ENCODE results near the gene AXIN2. TPM values are rescaled to one million over a fixed set of nuclear protein-coding genes. Genes with fewer than 3 reads are reported as not detected.
A peak's percentile ranks its signal among the peaks of the same experiment; 100 is the strongest.

Gene AXIN2
- total RNA-seq, 1 donor from 2014 or later: 0.27 TPM

- ATAC-seq (ENCODE audit: low read depth) (peak; percentile 45), DNase-seq (peak; percentile 46)
- H3K36me3 Mint-ChIP-seq (ENCODE audit: low read depth): no peaks in the 10 kb centered on the region
- peaks cover 21% of the 10 kb centered on the region for H3K27me3 Mint-ChIP-seq
- intact Hi-C loops (cut with micrococcal nuclease): loop anchor here (2.0 kb wide), 1 partner anchor 742 kb away; the partner anchor contains the start of gene PRKCA
- POLR2A ChIA-PET: no interaction called here
- peaks cover 12% of the 10 kb centered on the region for H3K4me1 Mint-ChIP-seq
- peak overlapping the region; percentile 76 for H3K4me3 Mint-ChIP-seq
- CTCF ChIA-PET: no interaction called here
- no peak overlapping the region for H3K27ac Mint-ChIP-seq
- TF ChIP-seq CTCF (IDR thresholded peaks at IDR 0.05): no peak
- H3K9me3 Mint-ChIP-seq: no peaks in the 10 kb centered on the region
These were observed 608 bp downstream of the AXIN2 start for GRCh38 chr17:65560628-65561451.

GRCh38 chr17:65559804-65560627 is 1.4 kb downstream of the AXIN2 start:
- Mint-ChIP-seq H3K27ac (no peak overlapping the region), H3K36me3 (ENCODE audit: low read depth) (no peaks in the 10 kb centered on the region), H3K4me3 (peak overlapping the region; percentile 76), H3K27me3 (peaks cover 21% of the 10 kb centered on the region), H3K9me3 (no peaks in the 10 kb centered on the region), H3K4me1 (peaks cover 12% of the 10 kb centered on the region)
- ChIA-PET CTCF (no interaction called here), POLR2A (no interaction called here)
- intact Hi-C loops (cut with micrococcal nuclease): loop anchor here (2.0 to 10.0 kb wide), 2 partner anchors 325 to 743 kb away; partner anchors contain the start of gene PRKCA
- DNase-seq (peak; percentile 28), ATAC-seq (ENCODE audit: low read depth) (no peak)
- no peak for TF ChIP-seq CTCF (IDR thresholded peaks at IDR 0.05)

GRCh38 chr17:65559461-65559803 is 2.0 kb downstream of the AXIN2 start:
- Mint-ChIP-seq H3K9me3 (no peaks in the 10 kb centered on the region), H3K4me3 (peak overlapping the region; percentile 76), H3K27me3 (peaks cover 17% of the 10 kb centered on the region), H3K27ac (no peak overlapping the region), H3K4me1 (peaks cover 12% of the 10 kb centered on the region), H3K36me3 (ENCODE audit: low read depth) (no peaks in the 10 kb centered on the region)
- DNase-seq: no peak
- ChIA-PET POLR2A (no interaction called here), CTCF (no interaction called here)
- intact Hi-C loops (cut with micrococcal nuclease): loop anchor here (10.0 kb wide), 1 partner anchor 325 kb away; no protein-coding TSS in a partner anchor
- no peak for TF ChIP-seq CTCF (IDR thresholded peaks at IDR 0.05)
- ATAC-seq (ENCODE audit: low read depth): no peak

GRCh38 chr17:65558683-65559460 is 2.6 kb downstream of the AXIN2 start:
- ChIA-PET POLR2A (no interaction called here), CTCF (no interaction called here)
- DNase-seq (no peak), ATAC-seq (ENCODE audit: low read depth) (no peak)
- Mint-ChIP-seq H3K4me1 (peaks cover 12% of the 10 kb centered on the region), H3K27ac (no peak overlapping the region), H3K4me3 (peak overlapping the region; percentile 76), H3K27me3 (peaks cover 19% of the 10 kb centered on the region), H3K9me3 (no peaks in the 10 kb centered on the region), H3K36me3 (ENCODE audit: low read depth) (no peaks in the 10 kb centered on the region)
- intact Hi-C loops (cut with micrococcal nuclease): loop anchor here (10.0 kb wide), 1 partner anchor 324 kb away; no protein-coding TSS in a partner anchor
- no peak for TF ChIP-seq CTCF (IDR thresholded peaks at IDR 0.05)
